GM21619 (cell line): ENCODE measurements around the gene NUMBL.
"Not testable (repeated sequence)": the region's sequence is repeated elsewhere in the genome, so short reads cannot be mapped to it uniquely, and the experiment has no call there.

Experiments used
- ATAC-seq: cut with Tn5 transposase; IDR thresholded peaks from one replicate; pipeline ENCODE4 v1.9.1; 2021; ENCODE audit not compliant: unreplicated experiment

The NUMBL gene

DNA sequence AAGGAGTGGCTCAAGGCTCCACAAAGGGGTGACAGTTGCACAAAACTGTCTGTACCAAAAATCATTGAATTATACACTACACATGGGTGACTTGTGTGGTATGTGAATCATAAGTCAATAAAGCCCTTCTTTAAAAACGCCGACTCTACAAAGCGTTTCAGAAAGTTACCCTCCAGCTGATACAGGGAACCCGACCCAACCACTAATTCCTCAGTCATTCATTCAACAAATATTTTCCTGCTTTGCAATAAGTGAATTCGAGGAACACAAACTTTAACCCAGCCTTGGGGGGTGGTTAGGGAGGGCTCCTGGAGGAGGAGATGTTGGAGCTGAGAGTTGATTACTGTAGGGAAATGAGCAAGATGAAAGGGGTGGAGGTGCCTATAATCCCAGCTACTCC is 57.2 kb downstream of the NUMBL start:
- no peak for ATAC-seq

DNA sequence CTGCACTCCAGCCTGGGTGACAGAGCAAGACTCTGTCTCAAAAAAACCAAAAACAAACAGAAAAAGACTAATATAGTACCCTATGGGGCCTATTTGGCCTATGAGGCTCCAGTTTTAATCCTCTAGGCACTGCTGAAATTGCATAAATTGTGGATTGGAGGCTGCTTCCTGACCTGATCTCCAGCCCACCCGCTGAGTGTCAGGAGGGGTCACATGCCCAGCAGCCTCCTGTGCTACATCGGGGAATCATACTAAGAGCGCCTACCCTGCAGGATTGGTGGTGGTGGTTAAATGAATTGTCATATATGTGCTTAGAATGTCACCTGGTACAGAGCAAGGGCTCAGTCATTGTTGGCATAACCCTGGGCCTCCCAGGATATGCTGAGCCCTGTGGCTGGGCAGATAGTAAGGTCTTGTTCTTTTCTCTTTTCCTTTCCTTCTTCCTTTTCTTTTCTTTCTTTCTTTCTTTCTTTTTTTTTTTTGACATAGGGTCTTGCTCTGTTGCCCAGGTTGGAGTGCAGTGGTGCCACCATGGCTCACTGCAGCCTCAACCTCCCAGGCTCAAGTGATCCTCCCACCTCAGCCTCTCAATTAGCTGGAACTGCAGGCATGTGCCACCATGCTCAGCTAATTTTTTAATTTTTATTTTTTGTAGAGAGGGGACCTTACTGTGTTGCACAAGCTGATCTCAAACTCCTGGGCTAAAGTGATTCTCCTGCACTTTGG is 58.0 kb downstream of the NUMBL start:
- no peak for ATAC-seq

DNA sequence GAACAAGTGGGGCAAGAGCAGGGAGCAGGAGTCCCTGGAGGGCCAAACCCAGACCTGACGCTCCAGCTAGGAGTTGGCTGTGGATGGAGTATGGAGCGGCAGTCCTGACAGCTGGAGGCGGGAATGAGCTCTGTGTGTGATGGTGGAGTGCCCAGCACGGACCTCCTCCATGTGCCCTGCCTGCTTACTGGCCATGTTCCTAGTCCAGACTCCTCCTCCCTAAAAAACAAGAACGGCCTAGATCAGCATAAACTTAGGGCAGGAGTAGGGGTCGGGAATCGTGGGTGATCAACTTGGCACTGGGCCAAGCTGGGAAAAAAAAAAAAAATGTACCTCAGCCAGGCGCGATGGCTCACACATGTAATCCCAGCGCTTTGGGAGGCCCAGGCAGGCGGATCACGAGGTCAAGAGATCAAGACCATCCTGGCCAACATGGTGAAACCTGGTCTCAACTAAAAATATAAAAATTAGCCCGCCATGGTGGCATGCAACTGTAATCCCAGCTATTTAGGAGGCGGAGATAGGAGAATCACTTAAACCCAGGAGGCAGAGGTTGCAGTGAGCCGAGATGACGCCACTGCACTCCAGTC is 59.8 kb downstream of the NUMBL start:
- ATAC-seq = no peak

DNA sequence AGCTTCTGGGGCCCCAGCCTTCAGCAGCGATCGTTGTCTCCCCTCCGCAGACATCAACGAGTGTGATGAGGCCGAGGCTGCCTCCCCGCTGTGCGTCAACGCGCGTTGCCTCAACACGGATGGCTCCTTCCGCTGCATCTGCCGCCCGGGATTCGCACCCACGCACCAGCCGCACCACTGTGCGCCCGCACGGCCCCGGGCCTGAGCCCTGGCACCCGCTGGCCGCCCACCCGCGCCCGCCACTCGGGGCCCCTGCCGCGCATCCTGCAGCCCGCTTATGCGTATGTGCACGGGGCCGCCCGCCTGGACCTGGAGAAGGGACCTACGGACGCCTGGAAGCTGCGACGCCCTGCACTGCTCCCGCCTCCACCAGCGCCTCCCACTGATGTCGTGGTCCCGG is 61.1 kb downstream of the NUMBL start:
- no peak for ATAC-seq

DNA sequence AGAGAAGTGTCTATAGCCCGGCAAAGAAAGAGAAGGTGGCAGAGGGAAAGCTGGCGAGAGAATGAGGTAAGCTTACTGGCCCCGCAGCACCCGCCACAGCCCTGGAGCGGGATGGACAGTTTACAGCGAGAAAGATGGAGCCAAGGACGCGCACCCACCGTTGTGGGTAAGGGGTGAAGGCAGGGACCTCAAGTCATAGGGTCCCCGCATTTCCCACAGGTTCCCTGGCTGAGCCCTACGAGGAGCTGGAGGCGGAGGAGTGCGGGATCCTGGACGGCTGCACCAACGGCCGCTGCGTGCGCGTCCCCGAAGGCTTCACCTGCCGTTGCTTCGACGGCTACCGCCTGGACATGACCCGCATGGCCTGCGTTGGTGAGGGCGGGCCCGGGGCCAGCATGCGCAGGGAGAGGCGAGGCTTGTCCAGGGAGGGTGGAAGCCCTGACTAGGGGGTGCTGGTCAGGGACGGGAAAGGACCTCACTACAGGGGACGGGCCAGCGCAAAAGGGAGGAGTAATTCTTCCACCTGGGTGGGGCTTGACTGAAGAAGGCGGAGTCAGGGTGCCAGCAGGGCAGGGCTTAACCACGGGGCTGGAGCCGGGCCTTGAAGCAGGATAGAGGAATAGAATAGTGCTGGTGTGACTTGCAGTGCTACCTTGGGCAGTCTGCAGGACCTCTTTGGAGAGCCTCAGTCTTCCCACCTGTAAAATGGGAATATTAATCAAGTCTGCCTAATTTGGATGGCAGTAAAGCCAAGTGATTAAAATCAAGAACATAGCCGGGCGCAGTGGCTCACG is 62.8 kb downstream of the NUMBL start:
- ATAC-seq = no peak

DNA sequence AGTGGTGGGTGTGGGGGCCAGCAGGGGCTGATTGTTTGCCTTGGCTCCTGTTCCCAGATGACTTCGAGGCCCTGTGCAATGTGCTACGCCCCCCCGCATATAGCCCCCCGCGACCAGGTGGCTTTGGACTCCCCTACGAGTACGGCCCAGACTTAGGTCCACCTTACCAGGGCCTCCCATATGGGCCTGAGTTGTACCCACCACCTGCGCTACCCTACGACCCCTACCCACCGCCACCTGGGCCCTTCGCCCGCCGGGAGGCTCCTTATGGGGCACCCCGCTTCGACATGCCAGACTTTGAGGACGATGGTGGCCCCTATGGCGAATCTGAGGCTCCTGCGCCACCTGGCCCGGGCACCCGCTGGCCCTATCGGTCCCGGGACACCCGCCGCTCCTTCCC is 63.5 kb downstream of the NUMBL start:
- no peak for ATAC-seq

DNA sequence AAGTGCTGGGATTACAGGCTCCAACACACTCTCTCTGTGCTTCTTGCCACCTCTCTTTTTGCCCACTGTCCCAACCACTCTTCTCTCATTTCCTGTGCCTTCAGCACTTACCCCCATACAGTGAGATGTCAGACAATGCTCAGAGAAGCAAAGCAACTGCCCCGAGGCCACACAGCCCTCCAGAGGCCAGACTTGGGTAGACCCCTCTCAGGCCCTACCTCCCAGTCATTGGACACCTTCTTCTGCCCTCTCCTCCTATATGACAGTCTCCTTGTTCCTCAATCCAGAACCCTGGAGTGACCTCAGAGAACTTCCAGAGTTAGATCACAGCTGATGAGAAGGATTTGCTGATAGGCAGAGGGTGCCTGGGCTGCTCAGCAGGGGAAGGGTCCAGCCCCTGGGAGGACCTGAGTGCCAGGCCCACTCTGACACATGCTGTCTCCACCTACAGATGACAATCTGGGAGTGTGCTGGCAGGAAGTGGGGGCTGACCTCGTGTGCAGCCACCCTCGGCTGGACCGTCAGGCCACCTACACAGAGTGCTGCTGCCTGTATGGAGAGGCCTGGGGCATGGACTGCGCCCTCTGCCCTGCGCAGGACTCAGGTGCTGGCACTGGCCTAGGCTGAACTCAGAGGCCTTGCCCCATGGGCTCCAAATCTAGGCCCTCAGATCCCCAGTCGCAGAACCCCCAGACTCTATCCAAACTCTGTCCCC is 64.9 kb downstream of the NUMBL start:
- no peak for ATAC-seq

DNA sequence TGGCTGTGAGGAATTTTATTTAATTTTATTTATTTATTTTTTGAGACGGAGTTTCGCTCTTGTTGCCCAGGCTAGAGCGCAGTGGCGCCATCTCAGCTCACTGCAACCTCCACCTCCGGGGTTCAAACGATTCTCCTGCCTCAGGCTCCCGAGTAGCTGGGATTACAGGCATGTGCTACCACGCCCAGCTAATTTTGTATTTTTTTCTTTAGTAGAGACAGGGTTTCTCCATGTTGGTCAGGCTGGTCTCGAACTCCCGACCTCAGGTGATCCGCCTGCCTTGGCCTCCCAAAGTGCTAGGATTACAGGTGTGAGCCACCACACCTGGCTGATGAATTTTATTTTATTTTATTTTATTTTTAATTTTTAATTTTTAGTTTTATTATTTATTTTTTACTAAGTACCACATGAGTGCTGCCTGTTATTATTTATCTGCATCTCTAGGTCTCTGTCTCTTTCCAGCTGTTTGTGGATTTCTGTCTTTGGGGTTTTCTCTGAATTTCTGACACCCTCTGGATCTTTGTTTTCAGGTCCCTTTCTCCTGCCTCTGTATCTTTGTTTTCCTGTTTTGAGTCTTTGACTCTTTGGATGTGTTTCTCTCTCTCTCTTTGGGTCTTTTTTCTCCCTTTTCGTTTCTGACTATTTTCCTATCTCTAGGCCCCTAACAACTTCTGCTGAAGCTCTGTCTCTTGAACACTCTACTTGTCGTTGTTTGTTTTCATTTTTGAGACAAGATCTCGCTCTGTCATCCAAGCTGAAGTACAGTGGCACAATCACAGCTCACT is 65.9 kb downstream of the NUMBL start:
- ATAC-seq = not testable (repeated sequence)

DNA sequence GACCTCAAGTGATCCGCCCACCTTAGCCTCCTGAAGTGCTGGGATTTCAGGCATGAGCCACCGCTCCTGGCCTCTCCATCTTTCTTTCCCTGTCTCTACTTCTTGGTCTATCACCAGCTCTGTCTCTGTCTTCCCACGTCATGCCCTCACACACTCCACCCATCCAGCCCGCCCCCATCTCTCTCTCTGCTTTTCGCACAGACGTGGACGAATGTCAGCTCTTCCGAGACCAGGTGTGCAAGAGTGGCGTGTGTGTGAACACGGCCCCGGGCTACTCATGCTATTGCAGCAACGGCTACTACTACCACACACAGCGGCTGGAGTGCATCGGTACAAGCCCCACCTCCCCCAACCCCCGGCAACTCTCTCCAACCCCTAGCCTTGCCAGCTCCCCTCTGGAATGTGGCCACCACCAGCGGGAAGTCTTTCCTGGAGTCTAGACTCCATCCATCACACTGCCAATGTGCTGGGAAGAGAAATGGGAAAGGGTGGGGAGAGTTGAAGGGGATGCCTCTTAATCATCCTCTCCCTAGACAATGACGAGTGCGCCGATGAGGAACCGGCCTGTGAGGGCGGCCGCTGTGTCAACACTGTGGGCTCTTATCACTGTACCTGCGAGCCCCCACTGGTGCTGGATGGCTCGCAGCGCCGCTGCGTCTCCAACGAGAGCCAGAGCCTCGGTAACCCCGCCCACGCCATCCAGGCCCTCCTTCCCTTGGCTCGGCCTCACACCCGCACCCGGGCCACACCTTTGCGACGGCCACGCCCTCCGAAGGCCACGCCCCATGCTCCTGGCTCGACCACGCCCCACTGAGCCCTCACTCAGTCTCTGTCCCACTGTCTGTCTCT is 66.8 kb downstream of the NUMBL start:
- no peak for ATAC-seq

DNA sequence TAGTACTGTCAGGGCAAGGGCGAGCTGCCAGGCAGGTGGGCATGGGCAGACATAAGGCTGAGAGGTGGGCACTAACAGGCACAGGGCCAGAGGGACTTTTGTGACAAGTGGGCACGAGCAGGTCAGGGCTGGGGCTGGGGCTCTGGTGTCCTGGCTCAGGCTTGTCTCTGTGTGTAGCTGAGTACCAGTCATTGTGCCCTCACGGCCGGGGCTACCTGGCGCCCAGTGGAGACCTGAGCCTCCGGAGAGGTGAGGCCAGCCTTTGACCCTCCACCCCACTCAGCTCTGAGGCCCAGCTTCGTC is 67.7 kb downstream of the NUMBL start:
- no peak for ATAC-seq

DNA sequence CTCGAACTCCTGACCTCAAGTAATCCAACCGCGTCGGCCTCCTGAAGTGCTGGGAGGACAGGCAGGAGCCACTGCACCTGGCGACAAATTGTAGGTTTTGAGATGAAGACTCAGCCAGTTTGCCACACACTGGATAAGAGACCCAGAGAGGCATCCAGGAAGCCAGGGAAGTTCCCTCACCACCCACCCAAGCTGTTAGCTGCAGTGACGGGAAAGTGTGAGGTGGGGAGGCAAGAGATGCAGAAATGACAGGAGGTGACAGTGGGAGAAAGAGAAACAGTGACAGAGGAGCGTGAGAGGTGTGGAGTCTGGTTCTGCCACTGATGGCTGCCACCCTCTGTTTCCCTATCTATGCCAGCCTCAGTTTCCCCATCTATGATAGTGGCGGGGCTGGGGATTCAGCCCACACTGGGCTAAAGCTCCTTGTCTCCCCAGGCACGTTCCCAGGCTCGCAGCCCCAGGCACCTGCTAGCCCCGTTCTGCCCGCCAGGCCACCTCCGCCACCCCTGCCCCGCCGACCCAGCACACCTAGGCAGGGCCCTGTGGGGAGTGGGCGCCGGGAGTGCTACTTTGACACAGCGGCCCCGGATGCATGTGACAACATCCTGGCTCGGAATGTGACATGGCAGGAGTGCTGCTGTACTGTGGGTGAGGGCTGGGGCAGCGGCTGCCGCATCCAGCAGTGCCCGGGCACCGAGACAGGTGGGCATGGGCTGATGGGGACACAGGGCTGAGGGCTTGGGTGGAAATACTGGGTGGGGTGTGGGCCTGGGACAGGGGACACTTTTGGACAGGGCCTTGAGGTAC is 68.3 kb downstream of the NUMBL start:
- no peak for ATAC-seq

DNA sequence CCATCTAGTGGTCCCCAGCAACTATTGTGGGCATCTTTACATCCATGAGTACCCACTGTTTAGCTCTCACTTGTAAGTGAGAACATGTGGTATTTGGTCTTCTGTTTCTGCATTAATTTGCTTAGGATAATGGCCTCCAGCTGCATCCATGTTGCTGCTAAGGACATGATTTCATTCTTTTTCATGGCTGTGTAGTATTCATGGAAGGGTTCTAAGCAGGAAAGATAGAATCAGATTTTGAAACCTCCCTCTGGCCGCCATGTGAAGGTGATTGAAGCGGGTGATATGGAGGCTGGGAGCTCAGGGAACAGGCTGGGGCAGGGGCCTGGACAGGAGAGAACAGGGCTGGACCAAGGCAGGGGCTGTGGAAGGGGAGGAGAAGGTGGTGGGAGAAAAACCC is 69.2 kb downstream of the NUMBL start:
- ATAC-seq = no peak

DNA sequence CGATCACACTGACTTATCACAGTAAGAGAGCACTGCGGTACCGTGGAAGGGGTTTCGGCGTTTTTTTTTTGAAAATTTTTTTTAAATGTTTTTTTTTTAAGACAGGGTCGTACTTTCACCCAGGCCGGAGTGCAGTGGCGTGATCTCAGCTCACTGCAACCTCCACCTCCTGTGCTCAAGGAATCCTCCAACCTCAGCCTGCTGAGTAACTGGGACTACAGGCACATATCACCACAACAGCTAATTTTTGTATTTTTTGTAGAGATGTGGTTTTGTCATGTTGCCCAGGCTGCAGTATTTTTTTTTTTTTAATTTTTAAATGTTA is 70.3 kb downstream of the NUMBL start:
- no peak for ATAC-seq

DNA sequence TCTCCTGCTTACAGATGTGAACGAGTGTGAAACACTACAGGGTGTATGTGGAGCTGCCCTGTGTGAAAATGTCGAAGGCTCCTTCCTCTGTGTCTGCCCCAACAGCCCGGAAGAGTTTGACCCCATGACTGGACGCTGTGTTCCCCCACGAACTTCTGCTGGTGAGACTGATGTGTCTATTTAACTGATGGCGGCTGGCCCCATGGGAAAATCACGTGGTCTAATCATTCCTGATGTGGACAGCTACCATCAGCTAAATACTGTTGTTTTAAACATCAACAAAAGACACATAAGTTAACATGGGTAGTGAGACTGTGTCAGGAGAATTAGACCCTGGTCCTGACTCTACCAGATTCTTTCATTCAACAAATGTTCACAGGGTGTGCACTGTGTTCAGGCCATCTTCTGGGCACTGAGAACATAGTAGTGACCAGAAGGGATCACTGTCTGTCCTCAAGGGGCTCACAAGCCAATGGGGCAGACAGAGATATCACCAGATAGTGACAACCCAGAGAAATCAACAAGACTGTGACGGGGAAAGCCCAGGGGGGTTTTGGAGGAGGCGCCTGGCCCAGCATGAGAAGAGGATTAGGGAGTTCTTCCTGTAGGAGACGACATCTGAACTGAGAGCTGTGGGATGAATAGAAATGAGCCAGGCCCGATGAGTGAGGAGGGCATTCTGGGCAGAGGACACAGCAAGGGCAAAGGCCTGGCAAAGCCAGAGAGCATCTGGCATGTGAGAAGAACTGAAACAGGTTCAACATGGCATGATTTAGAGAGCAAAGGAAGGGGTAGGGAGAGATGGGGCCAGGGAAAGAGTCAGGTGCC is 70.9 kb downstream of the NUMBL start:
- no peak for ATAC-seq

DNA sequence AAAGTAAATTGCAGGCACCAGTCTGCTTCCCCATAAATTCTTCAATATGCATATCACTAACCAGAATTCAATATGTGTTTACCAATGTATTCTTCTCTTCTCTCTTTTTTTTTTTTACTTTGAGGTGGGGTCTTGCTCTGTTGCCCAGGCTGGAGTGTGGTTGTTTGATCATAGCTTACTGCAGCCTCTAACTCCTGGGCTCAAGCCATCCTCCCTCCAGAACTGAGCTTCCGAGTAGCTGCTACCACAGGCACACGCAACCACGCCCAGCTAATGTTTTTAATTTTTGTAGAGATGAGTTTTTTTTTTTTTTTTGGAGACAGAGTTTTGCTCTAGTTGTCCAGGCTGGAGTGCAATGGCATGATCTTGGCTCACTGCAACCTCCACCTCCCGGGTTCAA is 72.5 kb downstream of the NUMBL start:
- ATAC-seq = no peak

DNA sequence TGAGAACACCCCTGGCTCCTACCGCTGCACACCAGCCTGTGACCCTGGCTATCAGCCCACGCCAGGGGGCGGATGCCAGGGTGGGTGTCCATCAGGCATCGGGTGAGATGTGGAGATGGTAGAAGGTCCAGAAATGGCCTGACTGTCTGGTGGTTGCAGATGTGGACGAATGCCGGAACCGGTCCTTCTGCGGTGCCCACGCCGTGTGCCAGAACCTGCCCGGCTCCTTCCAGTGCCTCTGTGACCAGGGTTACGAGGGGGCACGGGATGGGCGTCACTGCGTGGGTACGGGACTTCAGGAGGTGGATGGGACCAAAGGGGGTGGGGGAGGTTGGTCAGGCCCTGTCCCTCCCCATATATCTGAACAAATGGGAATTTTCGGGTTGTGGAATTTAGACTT is 73.5 kb downstream of the NUMBL start:
- no peak for ATAC-seq

DNA sequence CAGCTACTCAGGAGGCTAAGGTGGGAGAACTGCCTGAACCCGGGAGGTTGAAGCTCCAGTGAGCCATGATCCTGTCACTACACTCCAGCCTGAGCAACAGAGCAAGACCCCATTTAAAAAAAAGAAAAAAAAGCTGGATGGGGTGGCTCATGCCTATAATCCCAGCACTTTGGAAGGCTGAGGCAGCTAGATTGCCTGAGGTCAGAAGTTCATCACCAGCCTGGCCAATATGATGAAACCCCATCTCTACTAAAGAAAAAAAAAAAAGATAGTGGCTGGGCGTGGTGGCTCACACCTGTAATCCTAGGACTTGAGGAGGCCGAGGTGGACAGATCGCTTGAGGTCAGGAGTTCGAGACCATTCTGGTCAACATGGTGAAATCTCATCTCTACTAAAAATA is 74.3 kb downstream of the NUMBL start:
- ATAC-seq = no peak
